ENCODE data around the gene CES3.
A peak's percentile ranks its signal among the peaks of the same experiment; 100 is the strongest.
"Not testable (repeated sequence)": the region's sequence is repeated elsewhere in the genome, so short reads cannot be mapped to it uniquely, and the experiment has no call there.

Gene CES3

DNA sequence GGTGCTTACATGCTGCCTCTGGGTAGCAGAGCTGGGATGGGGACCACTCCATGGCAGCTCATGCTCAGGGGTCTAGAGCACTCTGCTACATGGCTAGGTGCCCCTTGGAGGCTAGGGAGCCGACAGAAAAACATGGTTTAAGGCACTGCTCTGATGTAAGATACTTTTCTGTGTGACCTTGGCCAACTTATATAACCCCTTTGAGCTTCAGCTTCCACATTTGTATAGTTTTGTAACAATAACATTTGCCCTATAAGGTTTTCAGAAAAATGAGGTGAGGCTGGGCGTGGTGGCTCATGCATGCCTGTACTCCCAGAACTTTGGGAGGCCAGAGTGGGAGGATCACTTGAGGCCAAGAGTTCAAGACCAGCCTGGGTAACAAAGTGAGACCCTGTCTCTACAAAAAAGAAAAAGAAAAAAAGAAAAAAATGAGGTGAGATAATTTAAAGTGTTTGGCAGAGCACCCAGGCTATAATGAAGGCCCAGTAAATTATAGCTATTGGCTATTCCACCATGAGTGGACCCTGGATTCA, 30.5 kb downstream of the CES3 start:
- Histone ChIP-seq H3K23ac (ENCODE audit: low read length in 2 of 2) (no peak overlapping the region), H2AK5ac (ENCODE audit: low read length, severe bottlenecking) (no peak overlapping the region), H3K27ac (ENCODE audit: low read length, poor library complexity, severe bottlenecking) (no peak overlapping the region), H3K4me2 (ENCODE audit: low read length, poor library complexity, severe bottlenecking) (no peak overlapping the region), H2BK15ac (ENCODE audit: low read depth, poor library complexity, severe bottlenecking) (no peak overlapping the region), H4K8ac (ENCODE audit: low read length) (no peak overlapping the region), H3K4ac (ENCODE audit: low read depth in 1 of 2, low read length in 2 of 2) (no peak overlapping the region), H3K4me3 (ENCODE audit: insufficient read depth in 1 of 2, low read depth in 1 of 2, low read length in 2 of 2) (no peak overlapping the region), H4K91ac (ENCODE audit: low read length) (no peak overlapping the region), H3K9me3 (ENCODE audit: control insufficient read depth, low read length) (no peaks in the 10 kb centered on the region), H3K4me1 (ENCODE audit: control insufficient read depth, insufficient read depth, low read depth, low read length) (peaks cover 10% of the 10 kb centered on the region), H3K18ac (ENCODE audit: low read depth in 1 of 2, low read length in 2 of 2) (no peak overlapping the region), H2AFZ (ENCODE audit: low read depth, low read length) (no peak overlapping the region), H2BK12ac (ENCODE audit: low read length in 2 of 2) (no peak overlapping the region), H3K9ac (ENCODE audit: low read length) (no peak overlapping the region), H3K14ac (ENCODE audit: low read length in 2 of 2) (no peak overlapping the region), H3K79me1 (replicated peaks; ENCODE audit: low read length, poor library complexity, severe bottlenecking) (no peaks in the 10 kb centered on the region), H2BK5ac (ENCODE audit: low read depth, low read length, poor library complexity, severe bottlenecking) (no peak overlapping the region), H3K27me3 (ENCODE audit: control insufficient read depth in 1 of 2, insufficient read depth in 1 of 2, low read length in 2 of 2) (peaks cover 0 to 4% of the 10 kb centered on the region in 2 experiments), H2BK120ac (ENCODE audit: low read depth, low read length) (no peak overlapping the region), H3K36me3 (ENCODE audit: control insufficient read depth in 1 of 2, insufficient read depth in 2 of 2, low read depth in 1 of 2, low read length in 2 of 2) (no peaks in the 10 kb centered on the region)
- 83% methylated on average over 1 of the region's 2 CpGs for WGBS
- DNase-seq: no peak

DNA sequence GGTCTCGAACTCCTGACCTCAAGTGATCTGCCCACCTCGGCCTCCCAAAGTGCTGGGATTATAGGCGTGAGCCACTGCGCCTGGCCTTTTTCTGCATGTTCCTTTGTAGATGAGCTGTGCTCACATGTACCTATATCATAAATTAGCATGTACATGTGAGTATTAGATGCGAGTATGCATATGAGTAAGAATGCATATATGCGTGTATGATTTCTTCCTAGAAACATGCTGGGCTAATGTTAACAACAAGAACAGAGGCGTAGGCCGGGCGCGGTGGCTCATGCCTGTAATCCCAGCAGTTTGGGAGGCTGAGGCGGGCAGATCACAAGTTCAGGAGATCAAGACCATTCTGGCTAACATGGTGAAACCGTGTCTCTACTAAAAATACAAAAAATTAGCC, 32.5 kb downstream of the CES3 start:
- H3K18ac ChIP-seq (ENCODE audit: low read depth in 1 of 2, low read length in 2 of 2); H2BK12ac ChIP-seq (ENCODE audit: low read length in 2 of 2); H2BK5ac ChIP-seq (ENCODE audit: low read depth, low read length, poor library complexity, severe bottlenecking); H3K23ac ChIP-seq (ENCODE audit: low read length in 2 of 2); H2AK5ac ChIP-seq (ENCODE audit: low read length, severe bottlenecking); H2BK120ac ChIP-seq (ENCODE audit: low read depth, low read length); H2AFZ ChIP-seq (ENCODE audit: low read depth, low read length); H3K14ac ChIP-seq (ENCODE audit: low read length in 2 of 2); H3K36me3 ChIP-seq (ENCODE audit: control insufficient read depth in 1 of 2, insufficient read depth in 2 of 2, low read depth in 1 of 2, low read length in 2 of 2); H3K9me3 ChIP-seq (ENCODE audit: control insufficient read depth, low read length); H2BK15ac ChIP-seq (ENCODE audit: low read depth, poor library complexity, severe bottlenecking); H4K8ac ChIP-seq (ENCODE audit: low read length); H3K4me2 ChIP-seq (ENCODE audit: low read length, poor library complexity, severe bottlenecking); H3K4ac ChIP-seq (ENCODE audit: low read depth in 1 of 2, low read length in 2 of 2); H3K27me3 ChIP-seq (ENCODE audit: control insufficient read depth in 1 of 2, insufficient read depth in 1 of 2, low read length in 2 of 2); H3K4me3 ChIP-seq (ENCODE audit: insufficient read depth in 1 of 2, low read depth in 1 of 2, low read length in 2 of 2); DNase-seq; H3K27ac ChIP-seq (ENCODE audit: low read length, poor library complexity, severe bottlenecking); H3K4me1 ChIP-seq (ENCODE audit: control insufficient read depth, insufficient read depth, low read depth, low read length); H3K9ac ChIP-seq (ENCODE audit: low read length); H4K91ac ChIP-seq (ENCODE audit: low read length); H3K79me1 ChIP-seq (replicated peaks; ENCODE audit: low read length, poor library complexity, severe bottlenecking): not testable (repeated sequence)
- WGBS: 97% methylated on average over 11 of the region's 12 CpGs

DNA sequence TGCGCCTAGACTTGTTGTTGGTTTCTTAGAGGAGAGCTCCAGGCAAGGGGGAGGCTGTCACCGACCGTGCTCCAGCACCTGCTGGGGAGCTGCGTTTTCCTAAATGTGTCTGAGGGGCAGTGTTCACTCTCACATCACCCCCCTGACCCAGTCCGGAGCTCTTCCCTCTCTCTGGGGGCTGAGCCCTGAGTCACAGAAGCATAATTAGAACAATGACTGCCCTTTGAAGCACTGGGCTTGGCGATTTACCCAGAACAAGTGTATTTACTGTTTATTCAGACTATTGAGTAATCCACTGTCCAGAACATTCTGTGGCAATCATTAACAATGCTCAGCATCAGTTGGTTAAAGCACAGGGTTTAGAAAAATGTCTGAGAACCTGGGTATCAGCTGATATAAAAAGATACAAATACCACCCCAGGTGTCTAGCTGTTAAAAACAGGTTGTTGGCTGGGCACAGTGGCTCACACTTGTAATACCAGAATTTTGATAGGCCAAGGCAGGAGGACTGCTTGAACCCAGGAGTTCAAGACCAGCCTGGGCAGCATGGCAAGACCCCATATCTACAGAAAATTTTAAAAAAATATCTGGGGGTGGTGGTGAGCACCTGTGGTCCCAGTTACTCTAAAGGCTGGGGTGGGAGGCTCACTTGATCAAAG, 35.4 kb downstream of the CES3 start:
- 68% methylated on average over 5 of the region's 6 CpGs for WGBS

DNA sequence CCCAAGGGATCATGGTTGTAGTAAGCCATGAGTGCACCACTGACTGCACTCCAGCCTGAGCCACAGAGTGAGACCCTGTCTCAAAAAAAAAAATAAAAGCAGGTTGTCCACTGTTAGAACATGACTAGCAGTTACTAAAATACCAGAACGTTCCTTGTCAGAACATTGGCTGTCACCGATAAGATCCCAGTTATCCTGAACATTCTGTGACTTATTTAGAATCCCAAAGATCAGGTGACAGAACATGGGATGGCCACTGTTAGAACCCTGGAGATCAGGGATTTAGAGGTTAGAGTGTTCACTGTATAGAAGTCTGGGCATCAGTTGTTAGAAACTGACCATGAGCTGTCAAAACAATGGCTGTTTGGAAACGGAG, 35.9 kb downstream of the CES3 start:
- peaks cover 21% of the 10 kb centered on the region for H3K4me1 ChIP-seq (ENCODE audit: control insufficient read depth, insufficient read depth, low read depth, low read length)
- no peak overlapping the region for H2BK15ac ChIP-seq (ENCODE audit: low read depth, poor library complexity, severe bottlenecking)
- no peak overlapping the region for H2AFZ ChIP-seq (ENCODE audit: low read depth, low read length)
- H3K14ac ChIP-seq (ENCODE audit: low read length in 2 of 2): no peak overlapping the region
- DNase-seq: no peak
- no peak overlapping the region for H2BK12ac ChIP-seq (ENCODE audit: low read length in 2 of 2)
- H3K23ac ChIP-seq (ENCODE audit: low read length in 2 of 2): no peak overlapping the region
- no peak overlapping the region for H3K27ac ChIP-seq (ENCODE audit: low read length, poor library complexity, severe bottlenecking)
- H4K8ac ChIP-seq (ENCODE audit: low read length): no peak overlapping the region
- no peaks in the 10 kb centered on the region for H3K9me3 ChIP-seq (ENCODE audit: control insufficient read depth, low read length)
- H3K4me3 ChIP-seq (ENCODE audit: insufficient read depth in 1 of 2, low read depth in 1 of 2, low read length in 2 of 2): no peak overlapping the region
- H3K4ac ChIP-seq (ENCODE audit: low read depth in 1 of 2, low read length in 2 of 2): no peak overlapping the region
- H2BK120ac ChIP-seq (ENCODE audit: low read depth, low read length): no peak overlapping the region
- H3K4me2 ChIP-seq (ENCODE audit: low read length, poor library complexity, severe bottlenecking): no peak overlapping the region
- no peaks in the 10 kb centered on the region for H3K36me3 ChIP-seq (ENCODE audit: control insufficient read depth in 1 of 2, insufficient read depth in 2 of 2, low read depth in 1 of 2, low read length in 2 of 2)
- peaks cover 17 to 25% of the 10 kb centered on the region in 2 experiments for H3K27me3 ChIP-seq (ENCODE audit: control insufficient read depth in 1 of 2, insufficient read depth in 1 of 2, low read length in 2 of 2)
- no peak overlapping the region for H4K91ac ChIP-seq (ENCODE audit: low read length)
- no peak overlapping the region for H3K18ac ChIP-seq (ENCODE audit: low read depth in 1 of 2, low read length in 2 of 2)
- H2AK5ac ChIP-seq (ENCODE audit: low read length, severe bottlenecking): peak overlapping the region; percentile 19
- WGBS: 83% methylated on average over 3 of the region's 3 CpGs
- no peak overlapping the region for H3K9ac ChIP-seq (ENCODE audit: low read length)
- no peak overlapping the region for H2BK5ac ChIP-seq (ENCODE audit: low read depth, low read length, poor library complexity, severe bottlenecking)
- no peaks in the 10 kb centered on the region for H3K79me1 ChIP-seq (replicated peaks; ENCODE audit: low read length, poor library complexity, severe bottlenecking)

More for the DNA sequence above, 35.4 kb downstream of the CES3 start:
- Histone ChIP-seq H2BK120ac (ENCODE audit: low read depth, low read length) (no peak overlapping the region), H2BK15ac (ENCODE audit: low read depth, poor library complexity, severe bottlenecking) (no peak overlapping the region), H3K23ac (ENCODE audit: low read length in 2 of 2) (no peak overlapping the region), H3K18ac (ENCODE audit: low read depth in 1 of 2, low read length in 2 of 2) (no peak overlapping the region), H3K79me1 (replicated peaks; ENCODE audit: low read length, poor library complexity, severe bottlenecking) (no peaks in the 10 kb centered on the region), H3K14ac (ENCODE audit: low read length in 2 of 2) (no peak overlapping the region), H2AK5ac (ENCODE audit: low read length, severe bottlenecking) (peak overlapping the region; percentile 19), H3K27ac (ENCODE audit: low read length, poor library complexity, severe bottlenecking) (no peak overlapping the region), H2AFZ (ENCODE audit: low read depth, low read length) (no peak overlapping the region), H4K8ac (ENCODE audit: low read length) (no peak overlapping the region), H3K9ac (ENCODE audit: low read length) (no peak overlapping the region), H3K9me3 (ENCODE audit: control insufficient read depth, low read length) (no peaks in the 10 kb centered on the region), H3K4me2 (ENCODE audit: low read length, poor library complexity, severe bottlenecking) (no peak overlapping the region), H3K4ac (ENCODE audit: low read depth in 1 of 2, low read length in 2 of 2) (no peak overlapping the region), H3K4me1 (ENCODE audit: control insufficient read depth, insufficient read depth, low read depth, low read length) (peaks cover 18% of the 10 kb centered on the region), H3K4me3 (ENCODE audit: insufficient read depth in 1 of 2, low read depth in 1 of 2, low read length in 2 of 2) (no peak overlapping the region), H3K36me3 (ENCODE audit: control insufficient read depth in 1 of 2, insufficient read depth in 2 of 2, low read depth in 1 of 2, low read length in 2 of 2) (no peaks in the 10 kb centered on the region), H3K27me3 (ENCODE audit: control insufficient read depth in 1 of 2, insufficient read depth in 1 of 2, low read length in 2 of 2) (peaks cover 15 to 20% of the 10 kb centered on the region in 2 experiments), H4K91ac (ENCODE audit: low read length) (no peak overlapping the region), H2BK5ac (ENCODE audit: low read depth, low read length, poor library complexity, severe bottlenecking) (no peak overlapping the region), H2BK12ac (ENCODE audit: low read length in 2 of 2) (no peak overlapping the region)
- peak; percentile 72 for DNase-seq
